GM12864 (cell line): ENCODE data around the gene PRDM4.
"Not testable (repeated sequence)": the region's sequence is repeated elsewhere in the genome, so short reads cannot be mapped to it uniquely, and the experiment has no call there.

Source experiments
- DNase-seq: peaks from one replicate; pipeline ENCODE4 v3.0.0-alpha.2; 2011; ENCODE audit warnings: low read depth
- H3K4me3 ChIP-seq: 2 replicates; pipeline ENCODE4 v1.5.1; 2011; ENCODE audit warnings: mild to moderate bottlenecking, low read depth, low read length, control low read depth
- TF ChIP-seq, protein P1 (sequence below): IDR thresholded peaks from 2 replicates; pipeline ENCODE4 v1.5.1; 2011; ENCODE audit warnings: low read depth, mild to moderate bottlenecking, moderate library complexity, low read length, control low read depth, inconsistent platforms; ENCODE audit errors: missing control alignments

The PRDM4 gene

DNA sequence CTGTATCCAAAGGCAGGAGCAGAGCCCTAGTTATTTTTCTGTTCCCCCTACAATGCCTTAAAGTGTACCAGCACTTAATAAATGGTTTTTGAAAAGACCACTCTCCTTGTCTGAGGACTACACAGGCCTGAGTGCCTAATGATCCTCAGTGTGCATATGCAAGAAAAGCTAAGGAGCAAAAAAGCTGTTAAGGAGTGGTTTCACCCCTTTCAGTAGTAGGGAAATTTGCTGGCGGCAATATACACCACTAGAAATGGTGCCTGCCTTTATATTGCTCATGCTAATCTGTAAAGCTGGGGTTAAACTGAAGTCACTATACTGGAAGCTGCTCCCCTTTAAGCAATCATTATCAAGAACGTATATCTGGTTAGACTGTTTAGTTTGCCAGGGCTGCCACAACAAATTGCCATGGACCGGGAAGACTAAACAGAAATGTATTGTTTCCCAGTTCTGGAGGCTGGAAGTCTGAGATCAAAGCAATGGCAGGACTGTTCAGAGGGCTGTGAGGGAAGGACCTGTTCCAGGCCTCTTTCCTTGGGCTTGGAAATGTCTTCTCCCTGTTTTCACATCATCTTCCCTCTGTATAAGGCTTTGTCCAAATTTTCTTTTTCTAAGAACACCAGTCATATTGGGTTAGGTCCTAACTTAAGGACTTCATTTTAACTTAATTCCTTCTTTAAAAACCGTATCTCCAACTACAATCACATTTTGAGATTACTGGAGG lies 30.2 kb downstream of the PRDM4 start:
- H3K4me3 ChIP-seq: no peak overlapping the region
- no peak for DNase-seq
- TF ChIP-seq, protein P1, sequence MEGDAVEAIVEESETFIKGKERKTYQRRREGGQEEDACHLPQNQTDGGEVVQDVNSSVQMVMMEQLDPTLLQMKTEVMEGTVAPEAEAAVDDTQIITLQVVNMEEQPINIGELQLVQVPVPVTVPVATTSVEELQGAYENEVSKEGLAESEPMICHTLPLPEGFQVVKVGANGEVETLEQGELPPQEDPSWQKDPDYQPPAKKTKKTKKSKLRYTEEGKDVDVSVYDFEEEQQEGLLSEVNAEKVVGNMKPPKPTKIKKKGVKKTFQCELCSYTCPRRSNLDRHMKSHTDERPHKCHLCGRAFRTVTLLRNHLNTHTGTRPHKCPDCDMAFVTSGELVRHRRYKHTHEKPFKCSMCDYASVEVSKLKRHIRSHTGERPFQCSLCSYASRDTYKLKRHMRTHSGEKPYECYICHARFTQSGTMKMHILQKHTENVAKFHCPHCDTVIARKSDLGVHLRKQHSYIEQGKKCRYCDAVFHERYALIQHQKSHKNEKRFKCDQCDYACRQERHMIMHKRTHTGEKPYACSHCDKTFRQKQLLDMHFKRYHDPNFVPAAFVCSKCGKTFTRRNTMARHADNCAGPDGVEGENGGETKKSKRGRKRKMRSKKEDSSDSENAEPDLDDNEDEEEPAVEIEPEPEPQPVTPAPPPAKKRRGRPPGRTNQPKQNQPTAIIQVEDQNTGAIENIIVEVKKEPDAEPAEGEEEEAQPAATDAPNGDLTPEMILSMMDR: no peak

DNA sequence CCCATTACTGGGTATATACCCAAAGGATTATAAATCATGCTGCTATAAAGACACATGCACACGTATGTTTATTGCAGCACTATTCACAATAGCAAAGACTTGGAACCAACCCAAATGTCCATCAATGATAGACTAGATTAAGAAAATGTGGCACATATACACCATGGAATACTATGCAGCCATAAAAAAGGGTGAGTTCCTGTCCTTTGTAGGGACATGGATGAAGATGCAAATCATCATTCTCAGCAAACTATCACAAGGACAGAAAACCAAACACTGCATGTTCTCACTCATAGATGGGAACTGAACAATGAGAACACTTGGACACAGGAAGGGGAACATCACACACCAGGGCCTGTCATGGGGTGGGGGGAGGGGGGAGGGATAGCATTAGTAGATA lies 33.2 kb downstream of the PRDM4 start:
- not testable (repeated sequence) for DNase-seq, H3K4me3 ChIP-seq

DNA sequence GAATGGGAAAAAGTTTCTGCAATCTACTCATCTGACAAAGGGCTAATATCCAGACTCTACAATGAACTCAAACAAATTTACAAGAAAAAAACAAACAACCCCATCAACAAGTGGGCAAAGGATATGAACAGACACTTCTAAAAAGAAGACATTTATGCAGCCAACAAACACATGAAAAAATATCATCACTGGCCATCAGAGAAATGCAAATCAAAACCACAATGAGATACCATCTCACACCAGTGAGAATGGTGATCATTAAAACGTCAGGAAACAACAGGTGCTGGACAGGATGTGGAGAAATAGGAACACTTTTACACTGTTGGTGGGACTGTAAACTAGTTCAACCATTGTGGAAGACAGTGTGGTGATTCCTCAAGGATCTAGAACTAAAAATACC lies 33.6 kb downstream of the PRDM4 start:
- not testable (repeated sequence) for H3K4me3 ChIP-seq, DNase-seq

DNA sequence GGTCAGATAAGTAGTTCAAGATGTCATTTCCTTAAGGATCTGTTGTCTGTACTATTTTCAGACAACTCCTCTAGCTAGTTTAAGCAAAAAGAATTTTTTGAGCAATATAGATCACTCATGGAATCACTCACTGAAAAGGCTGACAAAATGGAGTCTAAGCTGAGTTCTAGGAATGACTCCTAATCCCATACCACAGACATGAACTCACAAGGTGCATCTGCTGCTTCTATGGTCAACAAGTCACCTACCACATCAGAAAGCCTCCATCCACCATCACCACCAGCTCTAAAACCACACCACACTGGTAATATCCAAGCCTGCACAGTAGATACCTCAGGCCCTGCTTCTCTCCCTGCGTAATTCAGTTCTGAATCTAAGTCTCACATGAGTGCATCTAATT lies 42.3 kb downstream of the PRDM4 start:
- H3K4me3 ChIP-seq: no peak overlapping the region
- TF ChIP-seq, protein P1: no peak
- DNase-seq: no peak

DNA sequence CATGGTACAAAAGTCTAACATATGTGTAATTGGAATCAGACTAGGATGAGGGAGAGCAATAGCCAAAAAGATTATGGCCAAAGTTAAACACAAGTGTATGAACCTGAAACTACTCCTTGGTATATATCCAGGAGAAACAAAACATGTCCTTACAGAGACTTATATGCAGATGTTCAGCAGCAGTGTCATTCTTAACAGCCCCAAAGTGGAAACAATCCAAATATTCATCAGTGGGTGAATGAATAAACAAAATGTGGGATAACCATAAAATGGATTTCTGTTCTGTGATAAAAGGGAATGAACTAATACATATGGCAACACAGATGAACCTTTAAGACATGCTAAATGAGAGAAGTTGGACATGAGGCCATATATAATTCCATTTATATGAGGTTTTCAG lies 45.2 kb downstream of the PRDM4 start:
- no peak for DNase-seq
- H3K4me3 ChIP-seq: no peak overlapping the region
- TF ChIP-seq, protein P1: no peak

DNA sequence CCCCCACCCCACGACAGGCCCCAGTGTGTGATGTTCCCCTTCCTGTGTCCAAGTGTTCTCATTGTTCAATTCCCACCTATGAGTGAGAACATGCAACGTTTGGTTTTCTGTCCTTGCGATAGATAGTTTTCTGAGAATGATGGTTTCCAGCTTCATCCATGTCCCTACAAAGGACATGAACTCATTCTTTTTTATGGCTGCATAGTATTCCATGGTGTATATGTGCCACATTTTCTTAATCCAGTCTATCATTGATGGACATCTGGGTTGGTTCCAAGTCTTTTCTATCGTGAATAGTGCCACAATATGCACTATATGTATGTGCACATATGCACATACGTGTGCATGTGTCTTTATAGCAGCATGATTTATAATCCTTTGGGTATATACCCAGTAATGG lies 55.4 kb downstream of the PRDM4 start:
- DNase-seq, H3K4me3 ChIP-seq: not testable (repeated sequence)

DNA sequence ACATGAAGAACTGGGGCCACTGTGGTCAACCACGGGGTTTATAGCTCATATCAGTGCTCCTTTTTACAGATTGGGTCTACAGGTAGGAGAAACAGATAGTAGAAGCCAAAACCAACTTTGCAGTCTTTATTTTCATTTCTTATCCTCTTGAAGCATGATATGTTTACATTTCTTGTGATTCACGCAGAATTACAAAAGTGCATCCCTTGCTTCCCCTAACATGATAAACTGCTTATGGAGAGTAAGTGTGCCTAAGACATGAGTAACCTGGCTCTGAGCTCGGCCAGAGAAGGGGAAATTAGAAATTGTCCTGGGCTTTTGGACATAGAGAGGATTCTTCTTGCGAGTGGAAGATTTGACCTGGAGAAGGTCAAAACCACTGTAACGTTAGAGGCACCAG lies 56.9 kb downstream of the PRDM4 start:
- no peak overlapping the region for H3K4me3 ChIP-seq
- TF ChIP-seq, protein P1: no peak
- no peak for DNase-seq

DNA sequence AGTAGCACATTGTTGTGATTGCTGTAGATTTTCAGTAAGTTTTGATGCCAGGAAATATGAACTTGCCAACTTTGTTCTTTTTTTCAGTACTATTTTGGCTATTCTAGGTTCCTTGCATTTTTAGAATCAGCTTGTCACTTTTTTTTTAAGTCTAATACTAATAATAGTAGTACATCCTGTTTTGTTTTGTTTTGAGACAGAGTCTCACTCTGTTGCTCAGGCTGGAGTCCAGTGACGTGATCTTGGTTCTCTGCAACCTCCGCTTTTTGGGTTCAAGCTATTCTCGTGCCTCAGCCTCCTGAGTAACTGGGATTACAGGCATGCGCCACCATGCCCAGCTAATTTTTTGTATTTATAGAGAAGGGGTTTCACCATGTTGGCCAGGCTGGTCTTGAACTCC lies 58.8 kb downstream of the PRDM4 start:
- DNase-seq: no peak
- H3K4me3 ChIP-seq: no peak overlapping the region
- TF ChIP-seq, protein P1: no peak

DNA sequence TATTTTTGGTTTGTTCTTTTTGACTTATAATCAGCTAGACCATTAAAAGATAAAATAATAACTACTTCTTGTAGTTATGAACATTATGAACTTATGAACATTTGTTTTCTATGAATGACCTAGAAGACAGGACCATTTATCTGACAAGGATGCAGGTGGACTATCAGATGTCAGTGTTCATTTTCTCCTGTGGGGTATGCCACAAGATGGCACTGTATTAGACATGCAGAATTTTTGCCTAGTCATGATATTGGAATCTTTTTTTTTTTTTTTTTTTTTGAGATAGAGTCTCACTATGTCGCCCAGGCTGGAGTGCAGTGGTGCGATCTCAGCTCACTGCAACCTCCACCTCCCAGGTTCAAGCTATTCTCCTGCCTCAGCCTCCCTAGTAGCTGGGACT lies 65.2 kb downstream of the PRDM4 start:
- DNase-seq, H3K4me3 ChIP-seq: not testable (repeated sequence)
